A204.1 (cell line): ENCODE results near the gene SLC39A13.

Experiments used
- FAIRE-seq: peaks from 2 replicates; lab custom pipeline; 2012; peaks lifted over from hg19 to GRCh38; lab: Jason Lieb, UNC

The SLC39A13 gene

DNA sequence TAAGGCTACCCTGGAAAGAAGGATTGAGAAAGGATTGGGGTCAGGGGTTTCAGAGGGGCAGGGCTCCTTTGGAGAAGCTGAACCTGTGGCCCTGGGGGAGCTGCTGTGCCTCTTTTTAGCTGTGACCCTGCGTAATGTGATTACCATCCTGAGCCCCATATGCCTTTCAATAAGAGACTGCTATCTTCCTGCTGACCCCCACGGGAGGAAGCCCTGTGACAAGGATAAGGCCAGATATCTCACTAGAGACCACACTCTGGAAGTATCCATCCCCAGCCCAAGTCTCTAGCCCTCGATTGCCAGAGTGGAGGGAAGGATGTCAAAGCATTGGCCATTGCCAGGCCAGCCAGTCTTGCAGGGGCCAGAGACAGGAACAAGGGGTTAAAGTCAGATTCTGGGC is 4.8 kb upstream of the SLC39A13 start:
- no peak for FAIRE-seq

DNA sequence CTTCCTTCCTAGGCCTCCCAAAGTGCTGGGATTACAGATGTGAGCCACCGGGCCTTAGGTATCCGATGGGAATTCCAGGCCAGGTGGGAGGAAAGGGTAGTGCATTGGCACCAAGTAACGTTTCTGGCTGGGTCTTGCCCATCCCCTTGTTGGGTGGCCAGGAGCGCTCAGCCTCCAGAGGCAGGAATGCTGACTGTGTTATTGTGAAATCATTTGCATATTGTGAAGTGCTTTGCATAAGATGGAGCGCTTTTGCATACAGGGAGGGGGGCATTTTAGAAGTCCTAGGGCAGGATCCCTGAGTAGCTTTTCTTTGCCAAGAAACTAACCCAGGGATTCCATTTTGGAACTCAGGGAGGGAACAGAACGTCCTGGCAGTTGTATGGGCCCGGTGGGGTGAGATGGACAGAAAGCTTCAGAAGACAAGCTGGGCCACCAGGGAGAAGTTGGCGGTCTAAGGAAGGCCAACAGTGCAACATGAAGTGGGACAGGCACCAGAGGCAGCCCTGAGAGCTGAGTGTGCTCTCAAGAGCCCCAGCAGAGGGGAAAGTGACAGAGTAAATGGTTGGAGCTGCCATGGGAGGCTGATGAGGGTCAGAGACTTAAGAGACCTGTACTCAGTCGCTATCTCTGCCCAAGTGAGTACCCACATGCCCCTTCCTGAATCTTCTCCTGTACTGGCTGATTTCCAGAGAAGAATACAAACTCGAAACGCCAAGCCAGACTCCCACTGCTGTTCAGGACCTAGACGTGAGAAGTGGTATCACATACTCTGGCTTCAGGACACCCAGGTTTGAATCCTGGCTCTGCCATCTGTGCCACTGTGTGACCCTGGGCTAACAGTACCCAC is 1.3 kb upstream of the SLC39A13 start:
- no peak for FAIRE-seq

DNA sequence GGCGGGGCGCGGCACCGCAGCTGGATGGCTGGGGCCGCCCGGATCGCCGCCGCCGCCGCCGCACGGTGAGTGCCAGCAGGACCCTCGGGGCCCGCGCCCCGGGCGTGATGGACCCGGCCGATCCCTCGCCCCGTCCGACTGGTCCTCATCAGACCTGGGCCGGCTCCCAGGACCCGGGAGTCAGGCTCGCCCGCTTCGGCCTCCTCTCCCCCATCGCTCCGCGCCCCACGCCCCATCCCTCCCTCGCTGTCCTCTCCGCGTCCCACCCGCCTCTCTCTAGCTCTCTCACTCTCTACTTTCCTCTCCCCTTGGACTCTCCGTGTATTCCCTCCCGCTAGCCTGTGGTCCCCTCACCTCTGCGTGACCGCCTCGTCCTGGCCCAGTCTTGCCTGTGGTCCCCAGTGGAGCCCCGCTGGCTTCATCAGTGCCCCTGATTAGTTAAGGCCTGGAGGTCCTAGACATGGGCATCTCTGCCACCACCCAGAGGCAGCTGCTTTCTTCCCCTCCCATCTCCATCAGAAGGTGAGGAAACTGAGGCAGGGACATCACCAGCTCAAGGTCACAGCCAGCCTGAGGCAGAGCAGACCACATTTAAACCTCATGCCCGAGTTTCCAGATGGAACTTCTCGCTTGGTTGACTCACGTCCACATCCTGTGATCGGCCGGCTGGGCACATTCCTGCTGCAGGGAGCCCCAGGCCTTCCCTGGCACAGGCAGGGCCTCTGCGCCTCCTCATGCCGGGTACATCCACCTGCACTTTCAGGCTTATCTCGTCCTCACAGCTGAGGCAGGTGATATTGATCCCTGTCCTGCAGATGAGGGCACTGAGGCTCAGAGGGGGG is 429 bp downstream of the SLC39A13 start:
- no peak for FAIRE-seq

DNA sequence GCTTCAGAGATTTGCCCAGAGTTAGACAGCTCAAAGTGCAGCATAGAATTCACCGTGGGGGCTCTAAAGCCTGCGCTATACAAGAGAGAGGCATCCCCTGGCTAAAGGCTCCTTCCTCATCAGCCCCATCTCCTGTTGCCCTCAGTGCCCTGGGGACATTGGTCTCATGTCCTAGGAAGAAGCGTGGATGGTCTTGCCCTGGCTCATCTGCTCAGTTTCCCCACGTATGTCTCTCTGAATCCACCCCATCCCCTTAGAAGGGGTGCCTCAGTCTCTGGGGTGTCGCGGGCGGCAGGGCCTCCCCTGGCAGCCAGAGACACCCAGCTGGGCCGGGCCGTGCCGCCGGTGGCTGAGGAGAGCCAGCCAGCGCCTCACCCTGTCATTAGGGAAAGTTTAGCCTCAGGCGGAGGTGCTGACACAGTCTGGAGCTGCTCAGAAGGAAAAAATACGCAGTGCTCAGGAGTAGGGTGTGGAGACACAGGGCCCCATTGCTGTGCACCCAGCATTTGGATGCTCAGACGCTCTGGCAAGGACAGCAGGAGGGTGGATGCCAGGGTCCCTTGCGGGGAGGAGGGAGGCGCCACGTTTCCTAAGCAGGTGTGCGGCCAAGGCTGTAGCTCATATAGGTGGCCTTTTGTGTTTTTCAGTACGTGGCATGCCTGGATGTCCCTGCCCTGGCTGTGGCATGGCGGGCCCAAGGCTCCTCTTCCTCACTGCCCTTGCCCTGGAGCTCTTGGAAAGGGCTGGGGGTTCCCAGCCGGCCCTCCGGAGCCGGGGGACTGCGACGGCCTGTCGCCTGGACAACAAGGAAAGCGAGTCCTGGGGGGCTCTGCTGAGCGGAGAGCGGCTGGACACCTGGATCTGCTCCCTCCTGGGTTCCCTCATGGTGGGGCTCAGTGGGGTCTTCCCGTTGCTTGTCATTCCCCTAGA is 1.3 kb downstream of the SLC39A13 start:
- FAIRE-seq, result no peak

DNA sequence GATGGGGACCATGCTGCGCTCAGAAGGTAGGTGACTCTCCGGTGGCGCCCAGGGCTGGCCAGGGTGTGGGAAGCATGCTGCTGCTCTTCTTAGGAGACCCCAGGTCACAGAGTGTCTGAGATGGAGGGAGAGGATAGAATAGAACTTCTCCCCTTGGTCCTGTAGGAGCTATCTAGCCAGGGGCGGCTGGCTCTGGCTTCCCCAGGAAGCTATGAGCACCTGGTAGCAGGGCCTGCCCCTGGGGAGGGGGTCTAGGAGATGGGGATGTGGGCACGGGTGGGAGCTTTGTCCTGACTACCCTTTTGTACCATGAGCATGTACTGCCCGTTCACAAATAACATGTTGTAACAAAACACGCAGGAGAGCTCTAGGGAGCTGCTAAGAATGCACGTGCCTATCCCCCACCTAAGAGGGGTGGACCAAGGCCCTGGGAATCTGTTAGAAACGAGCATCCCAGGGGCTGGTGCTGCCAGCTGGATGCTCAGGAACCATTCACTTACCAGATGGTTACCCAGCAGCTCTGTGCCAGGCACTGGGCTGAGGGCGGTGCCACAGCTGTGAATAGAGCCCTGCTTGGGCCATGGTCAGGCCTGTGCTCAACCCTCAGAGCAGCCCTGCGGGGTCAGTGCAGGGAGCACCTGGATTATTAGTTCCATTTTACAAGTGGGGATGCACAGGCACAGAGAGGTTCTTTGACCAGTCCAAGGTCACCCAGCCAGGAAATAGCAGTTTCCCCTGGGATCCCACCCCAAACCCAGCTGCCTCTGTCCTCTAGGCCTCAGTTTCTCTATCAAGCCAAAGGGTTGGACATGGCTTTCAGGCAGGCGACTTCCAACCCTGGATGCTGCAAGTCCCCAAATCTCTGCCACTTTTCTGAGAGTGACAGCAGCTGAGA is 2.2 kb downstream of the SLC39A13 start:
- FAIRE-seq, result no peak

DNA sequence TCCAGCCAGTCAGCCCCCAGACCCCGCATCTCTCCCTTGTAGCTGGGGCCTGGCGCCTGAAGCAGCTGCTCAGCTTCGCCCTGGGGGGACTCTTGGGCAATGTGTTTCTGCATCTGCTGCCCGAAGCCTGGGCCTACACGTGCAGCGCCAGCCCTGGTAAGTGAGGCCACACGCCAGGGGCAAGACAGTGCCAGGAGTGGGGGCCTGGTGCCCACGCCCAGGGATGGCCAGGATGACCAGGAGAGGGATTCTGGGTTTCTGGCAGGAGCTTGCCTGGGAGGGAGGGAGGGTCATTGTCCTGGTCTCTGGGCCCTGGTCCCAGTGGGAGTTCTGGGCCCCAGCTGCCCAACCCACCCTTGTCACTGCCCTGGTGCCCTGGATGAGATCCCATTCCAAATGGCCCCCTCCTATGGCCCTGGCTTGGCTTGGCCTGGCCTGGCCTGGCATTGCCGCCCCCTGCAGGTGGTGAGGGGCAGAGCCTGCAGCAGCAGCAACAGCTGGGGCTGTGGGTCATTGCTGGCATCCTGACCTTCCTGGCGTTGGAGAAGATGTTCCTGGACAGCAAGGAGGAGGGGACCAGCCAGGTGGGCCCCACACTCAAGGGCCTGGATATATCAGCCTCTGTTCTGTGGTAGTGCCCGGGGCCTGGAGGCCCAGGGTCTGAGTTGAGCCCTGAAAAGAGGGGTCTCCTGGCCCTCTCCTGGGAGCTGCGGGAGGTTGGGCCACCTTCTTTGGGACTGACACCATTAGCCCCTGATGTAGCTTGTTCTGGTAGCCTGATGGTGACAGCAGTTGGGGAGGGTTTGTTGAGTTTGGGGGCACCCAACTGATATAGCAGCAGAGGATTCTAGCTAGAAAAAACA is 3.7 kb downstream of the SLC39A13 start:
- no peak for FAIRE-seq

DNA sequence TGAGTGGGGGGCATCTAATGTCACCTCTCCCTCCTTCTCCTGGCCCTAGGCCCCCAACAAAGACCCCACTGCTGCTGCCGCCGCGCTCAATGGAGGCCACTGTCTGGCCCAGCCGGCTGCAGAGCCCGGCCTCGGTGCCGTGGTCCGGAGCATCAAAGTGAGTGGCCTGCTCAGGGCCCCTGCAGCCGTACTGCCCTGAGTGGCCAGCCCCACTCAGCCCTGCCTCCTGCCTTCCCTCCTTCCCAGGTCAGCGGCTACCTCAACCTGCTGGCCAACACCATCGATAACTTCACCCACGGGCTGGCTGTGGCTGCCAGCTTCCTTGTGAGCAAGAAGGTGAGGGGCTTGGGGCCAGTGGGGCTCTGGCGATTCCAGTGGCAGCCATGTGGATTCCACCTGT is 5.0 kb downstream of the SLC39A13 start:
- no peak for FAIRE-seq

DNA sequence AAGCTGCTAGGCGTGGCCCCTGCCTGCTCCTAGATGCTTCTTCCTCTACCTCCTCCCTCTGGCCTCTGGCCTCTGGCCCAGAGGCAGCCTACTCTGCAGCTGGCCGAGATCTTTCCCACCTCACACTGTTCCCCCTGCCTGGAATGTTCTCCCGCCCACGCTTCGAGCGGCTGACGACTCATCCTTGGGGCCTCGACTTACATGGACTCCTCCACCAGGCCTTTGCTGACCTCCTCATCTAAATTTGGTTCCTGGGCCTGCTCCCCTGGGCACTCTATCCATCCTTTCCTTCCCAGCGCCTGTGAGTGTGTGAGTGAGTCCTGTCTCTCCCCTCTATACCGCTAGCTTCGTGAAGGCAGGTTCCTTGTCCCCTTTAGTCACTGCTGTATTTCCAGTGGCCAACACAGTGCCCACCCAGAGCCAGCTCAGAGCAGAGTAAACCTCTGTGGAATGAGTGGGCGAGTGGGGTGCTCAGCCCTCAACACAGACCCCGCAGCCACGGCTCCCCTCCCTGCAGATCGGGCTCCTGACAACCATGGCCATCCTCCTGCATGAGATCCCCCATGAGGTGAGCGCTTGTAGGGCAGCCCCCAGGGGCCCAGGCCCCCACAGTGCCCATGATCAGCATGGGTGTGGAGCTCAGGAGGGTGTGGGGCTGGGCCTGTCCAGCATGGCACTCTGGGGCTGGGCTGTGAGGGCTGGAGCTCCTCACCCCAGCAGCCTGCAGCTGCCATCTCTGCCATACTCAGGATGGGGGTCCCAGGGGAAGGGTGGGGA is 5.7 kb downstream of the SLC39A13 start:
- no peak for FAIRE-seq

DNA sequence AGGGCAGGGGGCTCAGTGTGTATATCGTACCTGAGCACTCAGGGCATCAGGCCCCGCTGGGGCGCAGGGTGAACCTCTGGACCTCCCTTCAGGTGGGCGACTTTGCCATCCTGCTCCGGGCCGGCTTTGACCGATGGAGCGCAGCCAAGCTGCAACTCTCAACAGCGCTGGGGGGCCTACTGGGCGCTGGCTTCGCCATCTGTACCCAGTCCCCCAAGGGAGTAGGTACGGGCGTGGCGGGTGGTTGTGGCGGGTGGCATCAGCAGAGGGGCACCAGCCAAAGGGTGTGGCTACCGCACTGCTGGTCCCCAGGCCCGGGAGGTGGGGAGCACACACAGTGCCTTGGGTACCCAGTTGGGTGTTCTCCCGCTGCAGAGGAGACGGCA is 6.3 kb downstream of the SLC39A13 start:
- FAIRE-seq, result no peak

DNA sequence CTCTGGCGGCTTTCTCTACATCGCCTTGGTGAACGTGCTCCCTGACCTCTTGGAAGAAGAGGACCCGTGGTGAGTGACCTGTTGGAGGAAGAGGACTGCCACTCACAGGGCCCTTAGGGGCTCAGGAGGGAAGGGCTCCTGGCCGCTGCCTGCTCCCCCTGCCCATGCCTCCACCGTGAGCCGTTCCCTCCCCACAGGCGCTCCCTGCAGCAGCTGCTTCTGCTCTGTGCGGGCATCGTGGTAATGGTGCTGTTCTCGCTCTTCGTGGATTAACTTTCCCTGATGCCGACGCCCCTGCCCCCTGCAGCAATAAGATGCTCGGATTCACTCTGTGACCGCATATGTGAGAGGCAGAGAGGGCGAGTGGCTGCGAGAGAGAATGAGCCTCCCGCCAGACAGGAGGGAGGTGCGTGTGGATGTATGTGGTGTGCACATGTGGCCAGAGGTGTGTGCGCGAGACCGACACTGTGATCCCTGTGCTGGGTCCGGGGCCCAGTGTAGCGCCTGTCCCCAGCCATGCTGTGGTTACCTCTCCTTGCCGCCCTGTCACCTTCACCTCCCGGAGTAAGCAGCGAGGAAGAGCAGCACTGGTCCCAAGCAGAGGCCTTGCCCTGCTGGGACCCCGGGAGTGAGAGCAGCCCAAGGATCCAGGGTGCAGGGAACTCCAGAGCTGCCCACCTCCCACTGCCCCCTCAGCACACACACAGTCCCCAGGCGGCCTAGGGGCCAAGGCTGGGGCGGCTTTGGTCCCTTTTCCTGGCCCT is 6.9 kb downstream of the SLC39A13 start:
- FAIRE-seq, result no peak

DNA sequence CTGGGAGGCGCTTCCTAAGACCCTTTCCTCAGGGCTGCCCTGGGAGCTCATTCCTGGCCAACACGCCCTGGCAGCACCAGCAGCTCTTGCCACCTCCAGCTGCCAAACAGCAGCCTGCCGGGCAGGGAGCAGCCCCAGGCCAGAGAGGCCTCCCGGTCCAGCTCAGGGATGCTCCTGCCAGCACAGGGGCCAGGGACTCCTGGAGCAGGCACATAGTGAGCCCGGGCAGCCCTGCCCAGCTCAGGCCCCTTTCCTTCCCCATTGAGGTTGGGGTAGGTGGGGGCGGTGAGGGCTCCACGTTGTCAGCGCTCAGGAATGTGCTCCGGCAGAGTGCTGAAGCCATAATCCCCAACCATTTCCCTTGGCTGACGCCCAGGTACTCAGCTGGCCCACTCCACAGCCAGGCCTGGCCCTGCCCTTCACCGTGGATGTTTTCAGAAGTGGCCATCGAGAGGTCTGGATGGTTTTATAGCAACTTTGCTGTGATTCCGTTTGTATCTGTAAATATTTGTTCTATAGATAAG is 7.6 kb downstream of the SLC39A13 start:
- no peak for FAIRE-seq

DNA sequence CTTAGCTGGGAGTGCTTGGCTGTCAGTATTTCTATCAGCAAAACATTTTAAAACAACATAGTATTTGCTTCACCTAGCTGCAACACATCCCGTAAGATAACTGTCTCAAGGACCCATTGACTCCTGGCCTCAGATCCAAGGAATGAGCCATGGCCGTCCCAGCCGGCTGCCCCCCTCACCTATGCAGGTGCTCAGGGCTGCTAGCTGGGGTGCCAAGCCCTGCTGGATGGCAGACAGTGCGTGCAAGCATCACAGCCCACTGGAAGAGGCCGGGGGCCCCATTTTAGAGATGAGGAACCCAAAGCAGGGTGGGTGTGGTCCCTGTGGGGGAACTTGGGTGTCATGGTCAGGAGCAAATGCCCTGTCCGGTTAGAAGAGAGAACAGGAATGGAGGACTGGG is 9.3 kb downstream of the SLC39A13 start:
- FAIRE-seq, result no peak

DNA sequence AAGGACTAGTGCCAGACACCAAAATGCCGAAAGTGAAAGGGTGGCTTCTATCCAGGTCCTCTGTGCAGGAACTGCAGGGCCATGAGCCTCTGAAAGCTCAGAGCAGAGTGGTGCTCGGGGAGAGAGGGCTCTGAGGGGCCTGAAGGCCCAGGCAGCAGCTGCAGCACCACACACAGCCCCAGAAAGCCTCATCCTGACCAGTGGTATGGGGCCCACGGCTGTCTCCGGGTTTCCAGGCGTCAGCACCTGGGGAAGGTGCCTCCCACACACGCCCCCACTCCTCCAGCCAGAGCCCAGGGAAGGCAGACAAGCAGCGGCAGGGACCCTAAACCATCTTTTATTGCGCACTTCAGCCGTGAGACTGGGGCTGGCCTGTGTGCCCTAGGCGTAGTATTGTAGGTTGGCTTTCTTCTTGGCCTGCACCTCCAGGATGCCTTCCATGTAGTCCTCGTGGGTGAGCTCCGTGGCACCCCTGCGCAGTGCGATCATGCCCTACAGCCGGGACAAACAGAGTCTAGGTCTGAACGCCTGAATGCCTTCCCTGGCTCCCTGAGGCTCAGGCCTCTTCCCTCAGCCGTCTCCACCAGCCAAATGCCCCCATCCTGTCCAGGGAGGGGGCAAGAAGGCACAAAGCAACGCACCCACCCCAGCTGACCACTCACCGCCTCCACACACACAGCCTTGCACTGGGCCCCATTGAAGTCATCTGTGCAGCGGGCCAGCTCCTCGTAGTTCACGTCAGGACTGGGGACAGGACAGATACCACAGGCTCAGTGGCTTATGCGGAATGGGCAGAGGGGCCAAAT is 10.3 kb downstream of the SLC39A13 start:
- FAIRE-seq, result no peak

DNA sequence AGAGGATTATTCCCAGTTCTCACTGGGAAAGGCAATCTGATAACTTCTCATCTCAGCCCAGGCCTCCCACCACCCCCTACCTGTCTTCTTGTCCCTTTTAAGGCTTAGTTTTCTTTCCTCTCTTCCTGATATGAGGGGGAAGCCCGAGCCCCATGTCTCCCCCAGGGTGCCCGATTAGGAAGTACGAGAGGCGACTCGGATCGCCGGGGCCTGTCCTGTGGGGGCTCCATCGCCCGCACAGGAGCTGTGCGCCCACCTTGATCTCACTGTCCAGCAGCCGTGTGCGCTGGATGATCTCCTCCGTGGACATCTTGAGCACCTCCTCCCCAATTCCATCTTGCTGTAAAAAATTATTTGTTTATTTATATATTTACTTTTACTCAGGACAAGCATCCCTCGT is 17.2 kb downstream of the SLC39A13 start:
- FAIRE-seq, result no peak

DNA sequence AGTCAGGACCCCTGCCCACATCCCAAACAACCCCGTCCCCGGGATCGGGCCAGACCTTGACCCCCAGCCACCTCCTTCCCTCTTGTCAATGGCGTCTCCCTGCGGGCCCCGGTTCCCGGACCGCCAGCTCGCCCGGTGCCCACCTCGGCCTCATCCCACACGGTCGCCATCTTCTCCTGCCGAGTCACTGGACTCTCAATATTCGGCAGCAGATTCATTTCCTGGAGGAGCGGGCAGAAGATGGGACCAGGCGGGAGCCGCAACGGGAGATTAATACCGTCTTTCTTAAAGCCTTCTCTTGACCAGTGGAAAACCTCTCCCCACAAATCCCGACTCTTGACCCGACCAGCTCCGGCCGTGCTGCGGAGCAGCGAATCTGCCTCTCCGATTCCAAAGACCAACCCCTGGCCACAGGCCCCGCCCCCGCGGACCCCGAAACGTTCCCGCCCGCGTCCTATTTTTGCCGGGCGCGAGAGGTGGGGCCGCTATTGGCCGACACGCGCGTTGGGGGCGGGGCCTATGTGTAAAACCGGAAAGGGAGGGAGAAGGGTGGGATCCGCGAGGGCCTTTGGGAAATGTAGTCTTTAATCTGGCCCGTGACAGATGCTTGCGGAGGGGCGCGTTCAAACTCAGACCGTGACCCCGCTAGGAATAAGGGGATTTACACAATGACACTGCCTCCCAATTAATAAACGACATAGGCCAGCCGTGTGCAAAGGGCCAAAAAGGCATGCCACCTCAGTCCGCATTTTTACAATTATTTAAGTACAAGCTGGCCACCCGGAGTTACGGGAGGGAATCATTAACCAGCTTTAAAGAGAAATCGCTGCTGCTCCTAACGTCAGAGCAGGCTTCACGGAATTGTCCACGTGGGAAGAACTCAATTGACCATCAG is 17.9 kb downstream of the SLC39A13 start, which contains the start of gene PSMC3:
Gene PSMC3 (minus strand): TSS at position 378 of the 895 bp plus-strand sequence. CDS start 160 bp downstream, at position 218.
- peak; percentile 96 for FAIRE-seq

DNA sequence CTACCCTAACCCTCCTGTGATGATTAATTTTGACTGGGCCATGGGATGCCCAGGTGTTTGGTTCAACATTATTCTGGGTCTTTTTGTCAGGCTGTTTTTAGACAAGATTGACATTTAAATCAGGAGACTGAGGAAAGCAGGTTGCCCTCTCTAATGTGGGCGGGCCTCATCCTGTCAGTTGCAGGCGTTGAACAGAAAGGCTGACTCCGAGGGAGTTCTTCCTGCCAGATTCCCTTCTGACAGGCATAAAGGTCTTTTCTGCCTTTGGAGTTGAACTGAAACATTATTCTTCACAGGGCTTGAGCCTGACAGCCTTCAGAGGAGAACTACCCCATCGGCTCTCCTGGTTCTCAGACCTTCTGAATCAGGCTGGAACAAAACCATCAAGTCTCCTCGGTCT is 22.1 kb downstream of the SLC39A13 start:
- FAIRE-seq, result no peak
